Measurements from ENCODE around the gene SRC.
A peak's percentile ranks its signal among the peaks of the same experiment; 100 is the strongest.
"Not testable (repeated sequence)": the region's sequence is repeated elsewhere in the genome, so short reads cannot be mapped to it uniquely, and the experiment has no call there.

The SRC gene

DNA sequence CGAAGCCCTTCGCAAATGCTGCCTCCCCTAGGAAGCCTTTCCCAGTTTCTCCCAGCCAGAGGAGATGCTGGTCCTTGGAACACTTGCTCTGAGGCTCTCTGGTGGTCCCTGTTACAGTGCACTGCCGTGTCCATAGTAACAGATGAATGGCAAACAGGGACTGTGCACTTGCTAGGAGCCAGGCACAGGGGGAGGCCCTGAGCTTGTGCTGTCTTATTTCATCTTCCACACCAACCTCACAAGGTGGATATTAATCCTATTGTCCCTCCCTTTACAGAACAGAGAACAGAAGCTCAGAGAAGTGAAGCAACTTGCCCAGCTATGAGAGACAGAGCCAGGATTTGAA, 19.0 kb downstream of the SRC start:
- DNase-seq, result no peak

DNA sequence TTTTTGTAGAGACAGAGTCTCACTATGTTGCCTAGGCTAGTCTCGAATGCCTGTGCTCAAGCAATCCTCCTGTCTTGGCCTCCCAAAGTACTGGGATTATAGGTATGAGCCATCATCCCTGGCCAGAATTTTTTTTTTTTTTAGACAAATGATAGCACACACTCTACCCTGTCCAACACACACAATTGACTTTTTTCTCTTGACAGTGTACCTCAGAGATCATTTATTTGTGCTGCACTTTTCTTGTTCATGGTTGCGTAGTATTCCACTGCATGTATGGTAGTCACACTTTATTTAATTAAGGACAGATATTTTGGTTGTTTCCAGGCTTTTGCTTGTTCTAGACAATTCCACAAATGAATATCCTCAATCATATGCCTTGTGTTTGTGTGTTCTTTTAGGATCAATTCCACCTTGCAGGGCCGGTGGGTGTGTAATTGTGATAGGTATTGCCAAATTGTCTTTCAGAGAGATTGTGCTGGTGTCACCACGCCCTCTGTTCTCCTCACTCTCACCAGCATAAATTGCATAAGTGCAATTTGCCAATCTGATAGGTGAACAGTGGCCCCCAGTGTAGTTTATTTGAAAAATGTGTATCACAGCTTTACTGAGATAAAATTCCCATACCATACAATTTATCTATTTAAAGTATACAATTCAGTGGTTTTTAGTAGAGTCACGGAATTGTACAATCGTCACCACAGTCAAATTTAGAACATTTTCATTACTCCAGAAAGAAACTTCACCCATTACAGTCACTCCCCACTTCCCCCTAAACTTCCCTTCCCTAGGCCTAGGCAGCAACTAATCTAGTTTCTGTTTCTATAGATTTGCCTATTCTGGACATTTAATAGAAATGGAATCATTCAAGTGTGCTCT, 20.1 kb downstream of the SRC start:
- DNase-seq, result no peak

DNA sequence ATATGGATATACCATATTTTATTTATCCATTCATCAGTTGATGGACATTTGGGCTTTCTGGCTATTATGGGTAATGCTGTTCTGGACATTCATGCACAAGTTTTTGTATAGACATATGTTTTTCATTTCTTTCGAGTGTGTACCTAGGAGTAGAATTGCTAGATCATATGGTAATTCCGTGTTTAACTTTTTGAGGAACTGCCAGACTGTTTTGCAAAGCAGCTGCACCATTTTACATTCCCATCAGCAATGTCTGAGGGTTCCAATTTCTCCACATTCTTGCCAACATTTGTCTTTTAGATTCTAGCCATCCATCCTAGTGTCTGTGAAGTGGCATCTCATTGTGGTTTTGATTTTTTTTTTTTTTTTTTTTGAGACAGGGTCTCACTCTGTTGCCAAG, 20.8 kb downstream of the SRC start:
- DNase-seq, result no peak

DNA sequence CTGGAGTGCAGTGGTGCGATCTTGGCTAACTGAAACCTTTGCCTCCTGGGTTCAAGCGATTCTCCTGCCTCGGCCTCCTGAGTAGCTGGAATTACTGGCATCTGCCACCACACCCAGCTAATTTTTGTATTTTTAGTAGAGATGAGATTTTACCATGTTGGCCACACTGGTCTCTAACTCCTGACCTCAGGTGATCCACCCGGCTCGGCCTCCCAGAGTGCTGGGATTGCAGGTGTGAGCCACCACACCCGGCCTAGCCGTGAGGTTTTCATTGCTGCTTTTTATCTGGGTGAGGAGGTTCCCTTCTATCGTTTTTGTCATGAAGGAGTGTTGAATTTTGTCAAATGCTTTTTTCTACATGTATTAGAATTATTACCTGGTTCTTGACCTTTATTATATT, 23.9 kb downstream of the SRC start:
- DNase-seq, result no peak

DNA sequence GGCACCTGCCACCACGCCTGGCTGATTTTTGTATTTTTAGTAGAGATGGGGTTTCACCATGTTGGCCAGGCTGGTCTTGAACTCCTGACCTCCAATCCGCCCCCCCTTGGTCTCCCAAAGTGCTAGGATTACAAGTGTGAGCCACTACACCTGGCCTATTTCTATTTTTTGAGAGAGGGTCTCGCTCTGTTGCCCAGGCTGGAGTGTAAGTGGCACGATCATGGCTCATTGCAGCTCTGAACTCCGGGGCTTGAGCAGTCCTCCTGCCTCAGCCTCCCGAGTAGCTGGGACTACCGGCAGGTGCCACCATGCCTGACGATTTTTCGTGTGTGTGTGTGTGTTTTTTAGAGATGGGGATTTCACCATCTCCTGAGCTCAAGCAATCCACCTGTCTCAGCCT, 25.9 kb downstream of the SRC start:
- DNase-seq, result not testable (repeated sequence)

DNA sequence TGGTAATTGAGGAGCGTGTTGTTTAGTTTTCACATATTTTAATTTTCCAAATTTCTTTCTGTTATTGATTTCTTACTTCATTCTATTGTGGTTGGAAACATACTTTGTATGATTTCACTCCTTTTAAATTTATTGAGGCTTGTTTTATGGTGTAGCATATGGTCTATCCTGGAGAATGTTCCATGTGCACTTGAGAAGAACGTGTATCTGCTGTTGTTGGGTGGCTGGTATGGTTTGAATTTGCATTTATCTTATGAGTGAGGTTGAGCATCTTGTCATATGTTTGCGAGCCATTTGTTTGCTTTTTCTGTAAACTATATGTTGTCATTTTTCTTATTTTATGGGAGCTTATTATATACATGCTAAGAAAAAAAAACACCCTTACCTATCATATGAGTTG, 26.5 kb downstream of the SRC start:
- DNase-seq, result no peak

DNA sequence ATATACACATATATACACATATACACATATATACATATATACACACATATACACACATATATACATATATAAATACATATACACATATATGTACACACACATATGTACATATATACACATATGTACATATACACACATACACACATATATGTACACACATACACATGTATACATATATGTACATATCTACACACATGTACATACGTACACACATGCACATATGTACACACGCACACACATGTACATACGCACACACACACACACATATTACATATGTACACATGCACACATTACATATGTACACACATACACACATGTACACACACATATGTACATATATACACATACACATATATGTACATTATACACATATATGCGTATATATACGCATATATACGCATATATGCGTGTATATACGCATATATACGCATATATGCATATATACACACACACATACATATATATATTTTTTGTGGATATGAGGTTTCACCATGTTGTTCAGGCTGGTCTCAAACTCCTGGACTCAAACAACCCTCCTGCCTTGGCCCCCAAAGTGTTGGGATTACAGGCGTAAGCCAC, 27.2 kb downstream of the SRC start:
- DNase-seq, result no peak

DNA sequence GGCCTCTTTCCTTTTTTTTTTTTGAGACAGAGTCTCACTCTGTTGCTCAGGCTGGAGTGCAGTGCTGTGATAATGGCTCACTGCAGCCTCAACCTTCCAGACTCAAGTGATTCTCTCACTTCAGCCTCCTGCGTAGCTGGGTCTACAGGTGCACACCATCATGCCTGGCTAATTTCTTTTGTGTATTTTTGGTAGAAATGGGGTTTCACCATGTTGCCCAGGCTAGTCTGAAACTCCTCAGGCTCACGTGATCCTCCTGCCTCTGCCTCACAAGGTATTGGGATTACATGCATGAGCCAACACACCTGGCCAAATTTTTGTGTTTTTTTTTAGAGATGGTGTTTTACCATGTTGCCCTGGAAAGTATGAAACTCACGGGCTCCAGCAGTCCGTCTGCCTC, 29.3 kb downstream of the SRC start:
- DNase-seq, result no peak

DNA sequence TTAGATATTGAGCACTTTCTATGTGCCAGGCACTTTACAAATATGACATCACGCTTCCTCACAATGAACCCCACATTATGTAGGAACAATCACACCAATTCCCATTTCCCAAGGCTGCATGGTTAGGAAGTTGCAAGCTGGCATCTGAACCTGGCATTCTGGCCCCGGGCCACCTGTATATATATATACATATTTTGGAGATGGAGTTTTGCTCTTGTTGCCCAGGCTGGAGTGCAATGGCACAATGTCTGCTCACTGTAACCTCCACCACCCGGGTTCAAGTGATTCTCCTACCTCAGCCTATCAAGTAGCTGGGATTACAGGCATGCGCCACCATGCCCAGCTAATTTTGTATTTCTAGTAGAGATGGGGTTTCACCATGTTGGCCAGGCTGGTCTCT, 30.4 kb downstream of the SRC start:
- DNase-seq, result no peak

DNA sequence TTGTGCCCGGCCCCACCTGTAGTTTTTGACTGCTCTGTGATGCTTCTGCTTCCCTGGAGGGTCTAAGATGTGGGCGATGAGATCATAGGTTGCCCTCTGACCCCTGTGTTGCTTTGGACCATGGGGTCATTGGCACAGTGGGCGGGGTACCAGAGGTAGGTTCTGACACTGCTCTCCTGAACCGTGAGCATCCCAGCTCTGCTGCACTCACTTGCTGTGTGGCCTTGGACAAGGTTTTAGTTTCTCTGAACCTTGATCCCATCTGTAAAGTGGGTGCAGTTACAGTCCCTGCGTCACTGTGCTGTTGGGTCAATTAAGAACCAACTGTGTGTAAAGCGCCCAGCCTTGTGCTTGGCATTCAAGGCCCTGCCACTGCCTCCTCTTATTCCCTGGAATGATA, 30.9 kb downstream of the SRC start:
- DNase-seq, result no peak

DNA sequence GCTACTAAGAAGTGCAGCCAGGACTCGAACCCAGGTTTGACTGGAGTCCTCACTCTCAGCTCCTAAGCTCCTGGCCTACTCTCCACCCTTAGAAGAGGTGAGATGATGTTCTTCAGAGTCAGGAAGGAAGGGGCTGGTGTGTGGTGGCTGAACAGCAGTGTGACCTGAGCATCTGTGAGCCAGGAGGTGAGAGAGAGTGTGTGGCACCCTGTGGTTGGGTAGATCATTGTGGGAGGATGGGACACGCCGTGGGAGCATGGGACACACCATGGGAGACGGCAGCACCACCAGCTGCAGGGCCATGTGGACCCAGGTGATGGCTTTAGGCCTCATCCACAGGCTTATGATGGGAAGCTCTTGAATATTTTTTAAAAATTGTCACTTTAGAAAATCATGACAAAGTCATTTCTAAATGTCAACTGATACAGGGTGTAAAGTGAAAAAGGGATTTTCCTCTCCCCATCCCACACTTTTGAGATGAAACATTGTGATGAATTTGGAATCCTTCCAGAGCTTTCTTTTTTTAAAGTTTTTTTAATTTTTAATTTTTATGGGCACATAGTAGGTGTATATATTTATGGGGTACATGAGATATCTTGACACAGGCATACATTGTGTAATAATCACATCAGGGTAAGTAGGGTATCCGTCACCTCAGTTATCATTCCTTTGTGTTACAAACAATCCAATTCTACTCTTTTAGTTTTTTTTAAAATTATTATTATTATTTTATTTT, 31.6 kb downstream of the SRC start:
- DNase-seq, result no peak

DNA sequence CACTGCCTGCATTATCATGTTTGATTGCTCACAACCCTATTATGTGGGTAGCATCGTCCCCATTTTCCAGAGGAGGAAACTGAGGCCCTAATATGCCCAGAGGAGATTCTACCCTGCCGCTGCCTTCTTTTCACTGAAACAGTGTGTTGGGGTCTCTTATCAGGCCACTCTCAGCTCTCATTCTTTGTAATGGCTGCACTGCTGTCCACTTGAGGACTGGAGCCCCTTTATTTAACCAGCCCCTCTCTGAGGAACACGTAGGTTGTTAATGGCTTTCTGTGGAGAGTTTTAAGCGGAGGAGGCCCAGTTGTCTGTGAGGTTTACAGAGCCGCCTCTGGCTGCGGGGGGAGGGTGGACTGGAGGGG, 32.5 kb downstream of the SRC start:
- no peak for DNase-seq

DNA sequence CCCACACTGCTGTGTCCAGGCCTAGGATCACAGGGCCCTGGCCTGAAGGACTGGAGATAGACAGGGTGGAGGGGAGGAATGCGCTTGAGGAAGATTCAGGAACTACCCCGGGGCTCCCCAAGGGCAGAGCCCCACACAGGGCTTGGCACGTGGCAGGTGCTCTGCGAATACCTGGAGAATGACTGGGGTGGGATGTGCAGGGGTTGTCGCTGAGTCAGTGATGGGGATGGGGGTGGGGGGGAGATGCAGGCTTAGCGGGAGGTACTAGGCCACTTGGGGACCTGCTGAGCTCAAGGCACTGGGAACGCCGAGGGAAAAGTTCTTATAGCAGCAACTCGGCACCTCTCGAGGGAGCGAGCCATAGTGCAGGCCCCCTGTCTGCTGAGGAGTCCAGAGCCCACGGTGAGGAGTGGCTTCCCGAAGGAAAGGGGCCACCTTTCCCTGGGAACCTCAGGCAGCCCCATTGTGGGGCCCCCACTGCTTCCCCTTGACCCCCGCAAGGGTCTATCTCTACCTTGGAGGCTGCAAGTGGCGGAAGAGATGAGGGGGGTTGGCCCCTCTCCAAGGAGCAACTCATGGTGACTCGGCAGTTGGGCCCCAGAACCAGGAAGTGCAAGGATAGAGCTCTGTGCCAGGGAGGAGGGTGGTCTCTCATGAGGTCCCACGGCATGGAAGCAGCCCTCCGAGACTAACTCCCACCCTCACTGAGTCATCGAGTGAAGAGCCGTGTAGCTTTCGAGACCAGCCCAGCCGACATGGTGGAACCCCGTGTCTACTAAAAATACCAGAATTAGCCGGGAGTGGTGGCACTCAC, 33.1 kb downstream of the SRC start:
- no peak for DNase-seq

DNA sequence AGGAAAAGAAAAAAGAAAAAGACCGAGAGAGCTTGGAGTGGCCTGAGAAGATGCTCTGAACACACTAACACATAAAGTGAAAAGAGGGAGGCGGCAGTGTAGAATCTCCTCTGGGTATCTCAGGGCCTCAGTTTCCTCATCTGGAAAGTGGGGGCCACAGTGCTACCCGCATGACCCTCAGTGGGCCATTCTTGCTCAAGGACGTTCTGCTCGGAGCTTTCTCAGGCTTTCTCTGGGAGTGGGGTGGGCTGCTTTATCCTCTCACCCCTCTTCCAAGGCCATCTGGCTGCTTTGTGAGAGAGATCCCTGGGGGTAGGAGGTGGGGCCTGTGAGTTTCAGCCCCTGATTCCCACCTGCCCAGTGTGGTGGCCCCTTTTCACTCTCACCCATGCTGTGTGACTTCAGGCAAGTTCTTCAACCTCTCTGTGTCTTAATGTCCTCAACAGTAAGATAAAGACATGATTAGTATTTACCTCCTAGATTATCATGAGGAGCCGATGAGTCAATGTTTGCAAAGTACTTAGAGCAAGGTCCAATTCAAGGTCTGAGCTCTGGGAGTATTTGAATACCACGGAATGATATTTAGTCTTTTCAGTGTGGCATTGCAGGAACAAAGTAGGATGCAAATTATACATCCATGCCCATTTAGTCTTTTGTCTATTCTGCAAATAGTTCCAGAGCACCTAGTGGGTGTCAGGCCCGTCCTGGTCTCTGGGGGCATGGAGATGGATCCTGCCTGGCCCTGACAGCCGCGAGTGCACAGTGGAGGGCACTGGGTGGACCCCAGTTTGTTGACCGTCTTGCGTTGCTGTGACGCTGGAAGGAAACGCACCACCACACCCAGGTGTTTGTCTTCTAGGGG, 34.3 kb downstream of the SRC start:
- no peak for DNase-seq

DNA sequence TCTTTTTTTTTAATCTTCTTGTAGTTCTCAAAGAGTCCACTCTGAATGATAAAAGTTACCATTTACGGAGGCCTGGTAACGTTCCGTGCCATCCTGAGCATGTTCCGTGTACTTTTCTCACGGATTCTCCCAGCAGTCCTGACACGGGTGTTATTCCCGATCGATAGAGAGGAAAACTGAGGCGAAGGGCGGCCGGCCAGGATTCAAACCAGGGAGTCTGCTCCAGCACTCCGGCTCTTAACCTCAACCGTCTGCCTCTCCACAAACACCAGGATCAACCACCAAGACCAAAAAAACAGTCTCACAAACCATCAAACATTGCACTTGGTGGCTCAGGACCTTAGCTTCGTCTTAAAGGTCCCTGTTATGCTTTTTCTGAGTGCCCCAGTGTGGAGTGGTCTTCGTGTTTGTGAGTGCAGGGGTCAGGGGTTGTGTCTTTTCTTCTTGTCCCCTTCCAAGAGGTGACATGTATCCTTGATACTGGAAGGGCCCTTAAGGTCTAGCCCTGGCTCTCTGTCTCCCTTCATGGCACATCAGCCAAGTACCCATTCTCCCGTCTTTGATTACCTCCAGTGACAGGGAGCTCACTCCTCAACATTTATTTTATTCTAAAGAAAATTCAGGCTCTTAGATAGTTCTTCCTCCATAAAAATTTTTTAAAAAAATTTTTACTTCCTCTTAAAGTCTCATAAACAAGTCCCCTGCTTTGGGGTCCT, 35.1 kb downstream of the SRC start:
- DNase-seq, result no peak

DNA sequence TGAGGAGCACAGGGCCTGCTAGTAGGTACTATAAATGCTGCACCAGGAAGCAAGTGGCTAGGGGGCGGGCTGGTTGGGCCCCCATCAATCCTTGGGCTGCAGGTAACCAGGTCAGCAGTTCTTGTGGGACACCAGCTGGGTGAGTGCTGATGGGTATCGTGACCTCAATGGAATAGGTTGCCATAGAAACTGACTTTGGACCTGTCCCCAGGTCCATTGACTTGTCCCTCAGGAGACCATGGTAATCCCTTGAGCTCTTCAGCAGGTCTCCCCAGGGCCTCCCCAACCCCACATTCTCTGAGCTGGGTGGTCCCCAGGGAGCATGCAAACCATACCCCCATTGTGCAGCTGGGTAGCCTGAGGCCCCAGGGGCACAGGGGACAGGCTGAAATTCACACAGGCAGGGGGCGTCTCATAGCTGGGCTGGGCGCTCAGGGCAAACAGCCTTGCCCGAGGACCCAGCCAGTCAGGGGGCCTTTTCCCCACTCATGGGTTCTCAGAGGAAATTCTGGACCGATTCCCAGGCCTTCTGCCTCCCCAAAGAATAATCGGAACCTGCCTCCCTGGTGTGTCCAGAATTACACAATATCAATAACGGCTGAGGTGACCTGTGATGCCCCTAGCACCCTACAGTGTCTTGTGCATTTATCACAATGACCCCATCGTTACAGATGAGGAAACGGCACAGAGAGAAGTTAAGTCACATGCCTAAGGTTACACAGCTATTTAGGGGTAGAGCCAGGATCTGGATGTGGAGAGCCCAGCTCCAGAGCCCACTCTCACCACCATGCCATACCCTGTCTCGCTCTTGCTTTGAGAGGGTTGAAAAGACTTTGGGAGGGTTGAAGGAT, 35.9 kb downstream of the SRC start:
- no peak for DNase-seq

DNA sequence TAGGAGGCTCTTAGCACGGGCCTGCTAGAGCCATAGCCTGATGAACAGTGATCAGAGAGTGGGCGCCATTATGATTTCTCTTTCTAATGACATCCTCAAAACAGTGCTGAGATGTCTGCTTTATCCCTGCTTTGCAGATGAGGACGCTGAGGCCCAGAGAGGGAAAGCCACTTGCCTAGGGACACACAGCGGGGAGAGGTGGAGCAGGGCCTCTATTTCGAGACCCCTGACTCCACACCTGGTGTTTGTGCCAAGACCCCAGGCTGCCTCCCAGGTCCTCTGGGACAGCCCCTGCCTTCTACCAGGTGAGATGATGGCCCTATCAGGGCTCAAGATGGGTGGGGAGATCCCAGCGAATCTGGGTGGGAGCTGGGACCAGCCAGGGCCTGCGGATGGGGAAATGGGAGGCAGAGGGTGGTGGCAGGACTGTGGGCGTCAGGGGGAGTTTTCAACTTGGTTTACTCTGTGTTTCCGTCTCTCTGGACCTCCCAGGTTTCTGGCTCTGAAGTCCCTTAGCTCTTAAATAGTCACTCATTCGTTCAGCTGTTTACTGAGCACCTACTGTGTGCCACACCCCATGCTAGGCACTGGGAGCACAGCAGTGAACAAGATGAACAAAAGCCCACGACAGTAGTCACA, 36.7 kb downstream of the SRC start:
- DNase-seq, result no peak

DNA sequence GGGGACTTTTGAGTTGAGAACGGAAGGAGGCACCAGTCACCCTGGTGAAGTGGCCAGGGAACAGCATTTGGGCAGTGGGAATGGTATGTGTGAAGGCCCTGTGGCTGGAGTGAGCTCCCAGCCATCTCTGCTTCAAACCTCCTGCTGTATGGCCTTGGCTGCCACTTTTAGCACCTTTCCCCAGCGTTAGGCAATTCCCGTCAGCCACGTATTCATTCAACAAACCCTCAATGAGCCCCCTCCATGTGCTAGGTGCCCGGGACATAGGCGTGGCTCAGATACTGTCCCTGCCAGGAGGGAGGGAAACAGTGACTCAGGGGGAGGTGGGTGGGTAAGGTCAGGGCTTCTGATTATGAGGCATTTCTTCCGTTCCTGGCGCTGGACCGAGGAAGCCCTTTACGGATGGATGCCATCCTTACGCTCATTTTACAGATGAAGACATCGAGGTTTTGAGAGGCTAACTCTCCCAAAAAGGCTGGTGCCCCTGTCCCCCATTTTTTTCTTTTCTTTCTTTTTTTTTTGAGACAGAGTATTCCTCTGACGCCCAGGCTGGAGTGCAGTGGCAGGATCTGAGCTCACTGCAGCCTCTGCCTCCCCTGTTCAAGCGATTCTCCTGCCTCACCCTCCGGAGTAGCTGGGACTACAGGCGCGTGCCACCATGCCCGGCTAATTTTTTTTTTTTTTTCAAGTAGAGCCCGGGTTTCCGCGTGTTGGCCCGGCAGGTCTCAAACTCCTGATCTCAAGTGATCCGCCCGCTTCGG, 37.5 kb downstream of the SRC start:
- no peak for DNase-seq

DNA sequence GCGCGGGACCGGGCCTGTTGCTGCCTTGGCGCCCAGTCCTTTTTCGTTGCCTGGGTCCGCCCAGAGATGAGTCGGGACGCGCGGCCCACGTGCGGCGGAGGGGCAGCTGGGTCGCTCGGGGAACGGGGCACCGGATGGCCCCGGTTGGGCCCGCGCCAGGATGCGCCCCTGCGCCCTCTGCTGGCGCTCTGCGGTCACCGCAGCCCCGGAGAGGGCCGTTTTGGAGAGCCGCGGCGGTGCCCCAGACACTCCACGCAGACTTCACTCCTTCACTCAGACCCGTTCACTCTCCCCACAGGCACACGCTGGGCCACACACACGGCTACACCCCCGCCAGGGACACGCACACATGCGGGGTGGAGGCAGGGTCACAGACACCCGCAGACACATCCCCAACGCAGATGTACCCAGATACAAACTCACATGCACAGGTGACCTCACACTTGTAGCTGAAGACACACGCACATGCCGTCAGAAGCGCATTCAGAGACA, 38.8 kb downstream of the SRC start:
- peak; percentile 81 for DNase-seq
